PC-3 (cell line): ENCODE results near the gene TMEM18.

Experiments used
- EZH2 ChIP-seq: fragments of 300-600 bp; sonication (generic); IDR thresholded peaks from one replicate; pipeline ENCODE4 v1.6.1; 2017; ENCODE audit warnings: antibody characterized with exemption, mild to moderate bottlenecking, low read length; ENCODE audit not compliant: unreplicated experiment
- TF ChIP-seq, protein P1 (sequence below): fragments of 300-600 bp; sonication (generic); conservative IDR thresholded peaks from 2 replicates; pipeline ENCODE4 v1.5.1; 2017; ENCODE audit warnings: antibody characterized with exemption, low read depth, mild to moderate bottlenecking, low read length

DNA sequence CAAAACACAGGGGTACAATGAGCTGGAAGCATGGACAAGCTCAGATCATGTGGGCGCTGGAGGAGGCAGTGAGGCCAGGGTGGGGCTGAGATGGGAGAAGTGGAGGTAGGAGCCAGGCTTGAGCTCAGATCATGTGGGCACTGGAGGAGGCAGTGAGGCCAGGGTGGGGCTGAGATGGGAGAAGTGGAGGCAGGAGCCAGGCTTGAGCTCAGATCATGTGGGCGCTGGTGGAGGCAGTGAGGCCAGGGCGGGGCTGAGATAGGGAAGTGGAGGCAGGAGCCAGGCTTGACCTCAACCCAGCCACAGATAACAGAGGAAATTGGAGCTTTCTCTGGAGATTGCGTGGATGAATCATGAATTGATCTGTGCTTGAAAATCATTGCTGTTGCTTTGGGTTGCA is 48.3 kb upstream of the TMEM18 start:
- TF ChIP-seq EZH2, result no peak
- TF ChIP-seq, protein P1, sequence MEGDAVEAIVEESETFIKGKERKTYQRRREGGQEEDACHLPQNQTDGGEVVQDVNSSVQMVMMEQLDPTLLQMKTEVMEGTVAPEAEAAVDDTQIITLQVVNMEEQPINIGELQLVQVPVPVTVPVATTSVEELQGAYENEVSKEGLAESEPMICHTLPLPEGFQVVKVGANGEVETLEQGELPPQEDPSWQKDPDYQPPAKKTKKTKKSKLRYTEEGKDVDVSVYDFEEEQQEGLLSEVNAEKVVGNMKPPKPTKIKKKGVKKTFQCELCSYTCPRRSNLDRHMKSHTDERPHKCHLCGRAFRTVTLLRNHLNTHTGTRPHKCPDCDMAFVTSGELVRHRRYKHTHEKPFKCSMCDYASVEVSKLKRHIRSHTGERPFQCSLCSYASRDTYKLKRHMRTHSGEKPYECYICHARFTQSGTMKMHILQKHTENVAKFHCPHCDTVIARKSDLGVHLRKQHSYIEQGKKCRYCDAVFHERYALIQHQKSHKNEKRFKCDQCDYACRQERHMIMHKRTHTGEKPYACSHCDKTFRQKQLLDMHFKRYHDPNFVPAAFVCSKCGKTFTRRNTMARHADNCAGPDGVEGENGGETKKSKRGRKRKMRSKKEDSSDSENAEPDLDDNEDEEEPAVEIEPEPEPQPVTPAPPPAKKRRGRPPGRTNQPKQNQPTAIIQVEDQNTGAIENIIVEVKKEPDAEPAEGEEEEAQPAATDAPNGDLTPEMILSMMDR, result no peak
